ENCODE data around the gene KCNK6. TPM values are rescaled to one million over a fixed set of nuclear protein-coding genes. Genes with fewer than 3 reads are reported as not detected.

The KCNK6 gene
- total RNA-seq, 1 donor from 2014 or later: 2.7 TPM

GRCh38 chr19:38280030-38280921 lies 39.4 kb upstream of the KCNK6 start:
- Mint-ChIP-seq H3K4me3 (ENCODE audit: unreplicated experiment) (no peak overlapping the region), H3K27me3 (ENCODE audit: unreplicated experiment) (no peaks in the 10 kb centered on the region), H3K36me3 (ENCODE audit: unreplicated experiment) (no peaks in the 10 kb centered on the region), H3K4me1 (ENCODE audit: low read depth, unreplicated experiment) (no peaks in the 10 kb centered on the region), H3K9me3 (ENCODE audit: unreplicated experiment) (peaks cover 3% of the 10 kb centered on the region), H3K27ac (ENCODE audit: unreplicated experiment) (no peak overlapping the region)
- no peak for DNase-seq
- no peak for TF ChIP-seq CTCF (IDR thresholded peaks at IDR 0.05; ENCODE audit: partially characterized antibody, unreplicated experiment)

GRCh38 chr19:38281811-38282566 lies 37.7 kb upstream of the KCNK6 start:
- Mint-ChIP-seq H3K27ac (ENCODE audit: unreplicated experiment) (no peak overlapping the region), H3K27me3 (ENCODE audit: unreplicated experiment) (no peaks in the 10 kb centered on the region), H3K36me3 (ENCODE audit: unreplicated experiment) (no peaks in the 10 kb centered on the region), H3K4me1 (ENCODE audit: low read depth, unreplicated experiment) (peaks cover 10% of the 10 kb centered on the region), H3K4me3 (ENCODE audit: unreplicated experiment) (no peak overlapping the region), H3K9me3 (ENCODE audit: unreplicated experiment) (no peaks in the 10 kb centered on the region)
- DNase-seq: no peak
- no peak for TF ChIP-seq CTCF (IDR thresholded peaks at IDR 0.05; ENCODE audit: partially characterized antibody, unreplicated experiment)

- Mint-ChIP-seq H3K4me3 (ENCODE audit: unreplicated experiment) (no peak overlapping the region), H3K36me3 (ENCODE audit: unreplicated experiment) (no peaks in the 10 kb centered on the region), H3K27me3 (ENCODE audit: unreplicated experiment) (peaks cover 2% of the 10 kb centered on the region), H3K4me1 (ENCODE audit: low read depth, unreplicated experiment) (peaks cover 13% of the 10 kb centered on the region), H3K27ac (ENCODE audit: unreplicated experiment) (no peak overlapping the region), H3K9me3 (ENCODE audit: unreplicated experiment) (no peaks in the 10 kb centered on the region)
- no peak for TF ChIP-seq CTCF (IDR thresholded peaks at IDR 0.05; ENCODE audit: partially characterized antibody, unreplicated experiment)
- no peak for DNase-seq
Measured at GRCh38 chr19:38283271-38283670, 36.4 kb upstream of the KCNK6 start.

GRCh38 chr19:38284422-38284821 lies 35.2 kb upstream of the KCNK6 start:
- DNase-seq: no peak
- Mint-ChIP-seq H3K36me3 (ENCODE audit: unreplicated experiment) (no peaks in the 10 kb centered on the region), H3K4me1 (ENCODE audit: low read depth, unreplicated experiment) (peaks cover 13% of the 10 kb centered on the region), H3K9me3 (ENCODE audit: unreplicated experiment) (no peaks in the 10 kb centered on the region), H3K4me3 (ENCODE audit: unreplicated experiment) (no peak overlapping the region), H3K27me3 (ENCODE audit: unreplicated experiment) (peaks cover 2% of the 10 kb centered on the region), H3K27ac (ENCODE audit: unreplicated experiment) (no peak overlapping the region)
- no peak for TF ChIP-seq CTCF (IDR thresholded peaks at IDR 0.05; ENCODE audit: partially characterized antibody, unreplicated experiment)

GRCh38 chr19:38285567-38285966 lies 34.1 kb upstream of the KCNK6 start:
- H3K27me3 Mint-ChIP-seq (ENCODE audit: unreplicated experiment): peaks cover 2% of the 10 kb centered on the region
- H3K36me3 Mint-ChIP-seq (ENCODE audit: unreplicated experiment): no peaks in the 10 kb centered on the region
- H3K27ac Mint-ChIP-seq (ENCODE audit: unreplicated experiment): no peak overlapping the region
- no peak for DNase-seq
- H3K4me1 Mint-ChIP-seq (ENCODE audit: low read depth, unreplicated experiment): peaks cover 14% of the 10 kb centered on the region
- H3K9me3 Mint-ChIP-seq (ENCODE audit: unreplicated experiment): no peaks in the 10 kb centered on the region
- TF ChIP-seq CTCF (IDR thresholded peaks at IDR 0.05; ENCODE audit: partially characterized antibody, unreplicated experiment): no peak
- H3K4me3 Mint-ChIP-seq (ENCODE audit: unreplicated experiment): no peak overlapping the region
